SU-DHL-6 (cell line): ENCODE results near the gene TRAF2.

Experiments
- CTCF ChIP-seq: fragments of 200-600 bp; sonication (generic); IDR thresholded peaks from one replicate; pipeline ENCODE4 v1.5.1; 2017; ENCODE audit warnings: antibody characterized with exemption, mild to moderate bottlenecking, low read length, moderate library complexity; ENCODE audit not compliant: insufficient read depth, poor library complexity, severe bottlenecking
- EZH2phosphoT487 ChIP-seq: fragments of 200-600 bp; sonication (generic), shearing (Covaris generic); conservative IDR thresholded peaks from 2 replicates; pipeline ENCODE4 v1.6.1; 2018; ENCODE audit warnings: mild to moderate bottlenecking, antibody characterized with exemption, low read length, moderate library complexity, mixed read lengths

DNA sequence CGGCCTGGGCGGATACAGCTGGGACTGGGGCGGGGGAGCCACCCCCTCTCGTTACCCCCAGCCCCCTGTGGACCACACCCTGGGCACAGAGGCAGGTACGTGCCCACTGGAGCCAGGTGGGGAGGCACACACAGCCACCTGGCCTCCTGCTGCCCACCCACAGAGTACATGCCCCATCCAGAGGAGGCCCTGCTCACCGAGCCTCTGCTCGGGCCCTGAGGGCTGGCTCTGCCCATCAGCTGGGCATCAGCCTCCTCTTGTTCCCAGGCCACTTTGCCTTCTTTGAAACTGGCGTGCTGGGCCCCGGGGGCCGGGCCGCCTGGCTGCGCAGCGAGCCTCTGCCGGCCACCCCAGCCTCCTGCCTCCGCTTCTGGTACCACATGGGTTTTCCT, 27.9 kb upstream of the TRAF2 start:
- TF ChIP-seq CTCF (no peak), EZH2phosphoT487 (no peak)
